IMR-90 (cell line): ENCODE data around the gene STAG2. TPM values are rescaled to one million over a fixed set of nuclear protein-coding genes. Genes with fewer than 3 reads are reported as not detected.

Source experiments
- ATAC-seq: fragments of 200-7000 bp; cut with Tn5 transposase; 2 replicates; pipeline ENCODE4 v1.9.1; 2020; ENCODE audit warnings: low read depth, mild to moderate bottlenecking, moderate library complexity
- BruUV-seq: library from RNA; stranded (reverse); fragments of 400-500 nt; replicated peaks from 2 replicates; lab custom pipeline; 2021; lab: Mats Ljungman, UMichigan
- CTCF ChIA-PET: fragments of 300-600 bp; formaldehyde crosslinking; extraction: SDS; loops from one replicate; lab custom pipeline; 2021; ENCODE audit warnings: antibody characterized with exemption; lab: Yijun Ruan, JAX
- POLR2A ChIA-PET: fragments of 300-600 bp; sonication (Branson Sonifier 250); formaldehyde crosslinking; loops from one replicate; lab custom pipeline; 2022; ENCODE audit warnings: antibody characterized with exemption; ENCODE audit not compliant: unreplicated experiment; lab: Charles Lee
- DNase-seq: peaks from one replicate; pipeline ENCODE4 v3.0.0; 2013
- H2AFZ ChIP-seq: replicated peaks from 2 replicates; pipeline ENCODE3; 2013; ENCODE audit warnings: low read length, mild to moderate bottlenecking; ENCODE audit not compliant: poor library complexity
- H2AK5ac ChIP-seq: 2 replicates; pipeline ENCODE4 v1.6.1; 2013; ENCODE audit warnings: low read depth, low read length, inconsistent platforms
- H2AK9ac ChIP-seq: replicated peaks from 2 replicates; pipeline ENCODE3; 2013; ENCODE audit warnings: mild to moderate bottlenecking, low read depth, low read length, moderate library complexity; ENCODE audit not compliant: poor library complexity
- H2BK120ac ChIP-seq: 2 replicates; pipeline ENCODE4 v1.6.1; 2013; ENCODE audit warnings: low read depth, low read length, inconsistent platforms
- H2BK15ac ChIP-seq: 3 replicates; pipeline ENCODE4 v1.6.1; 2013; ENCODE audit warnings: low read depth, low read length, inconsistent platforms
- H2BK20ac ChIP-seq: 2 replicates; pipeline ENCODE4 v1.6.1; 2013; ENCODE audit warnings: low read depth, mild to moderate bottlenecking, inconsistent platforms, low read length, moderate library complexity
- H2BK5ac ChIP-seq: 2 replicates; pipeline ENCODE4 v1.6.1; 2013; ENCODE audit warnings: mild to moderate bottlenecking, low read depth, low read length, inconsistent platforms; ENCODE audit not compliant: poor library complexity, severe bottlenecking
- H3K14ac ChIP-seq: replicated peaks from 2 replicates; pipeline ENCODE4 v1.6.1; 2013; ENCODE audit warnings: low read depth, low read length, inconsistent platforms
- H3K18ac ChIP-seq: 2 replicates; pipeline ENCODE4 v1.6.1; 2013; ENCODE audit warnings: low read depth, low read length, control low read depth
- H3K23ac ChIP-seq: 2 replicates; pipeline ENCODE4 v1.6.1; 2013; ENCODE audit warnings: low read depth, low read length, inconsistent platforms
- H3K27ac ChIP-seq: 2 replicates; pipeline ENCODE4 v1.5.1; 2013; ENCODE audit warnings: mild to moderate bottlenecking, control low read depth, low read length; ENCODE audit not compliant: insufficient read depth
- H3K27me3 ChIP-seq: 2 replicates; pipeline ENCODE4 v1.6.1; 2013; ENCODE audit warnings: low read length; ENCODE audit not compliant: control insufficient read depth, insufficient read depth
- H3K36me3 ChIP-seq: 2 replicates; pipeline ENCODE4 v1.6.1; 2013; ENCODE audit warnings: low read length, mixed read lengths; ENCODE audit not compliant: control insufficient read depth, insufficient read depth
- H3K4ac ChIP-seq: 2 replicates; pipeline ENCODE4 v1.6.1; 2013; ENCODE audit warnings: low read depth, low read length, inconsistent platforms
- H3K4me1 ChIP-seq: 2 replicates; pipeline ENCODE4 v1.6.1; 2013; ENCODE audit warnings: low read length, mixed read lengths; ENCODE audit not compliant: control insufficient read depth, insufficient read depth
- H3K4me2 ChIP-seq: 2 replicates; pipeline ENCODE4 v1.6.1; 2013; ENCODE audit warnings: low read depth, mild to moderate bottlenecking, control low read depth, low read length, moderate library complexity
- H3K4me3 ChIP-seq: 2 replicates; pipeline ENCODE4 v1.5.1; 2013; ENCODE audit warnings: low read depth, mild to moderate bottlenecking, control low read depth, low read length, moderate library complexity; ENCODE audit not compliant: insufficient read depth
- H3K56ac ChIP-seq: 2 replicates; pipeline ENCODE4 v1.6.1; 2013; ENCODE audit warnings: low read length, inconsistent platforms; ENCODE audit not compliant: insufficient read depth; ENCODE audit errors: extremely low read depth
- H3K79me1 ChIP-seq, 2 experiments: 2 replicates each; pipeline ENCODE4 v1.6.1; 2013; ENCODE audit warnings: low read length in 2 of 2, inconsistent platforms in 1 of 2, low read depth in 1 of 2
- H3K9ac ChIP-seq: 2 replicates; pipeline ENCODE4 v1.6.1; 2013; ENCODE audit warnings: low read depth, low read length, control low read depth
- H3K9me1 ChIP-seq: 2 replicates; pipeline ENCODE4 v1.6.1; 2013; ENCODE audit warnings: low read length, inconsistent platforms; ENCODE audit not compliant: insufficient read depth
- H3K9me3 ChIP-seq: 2 replicates; pipeline ENCODE4 v1.6.1; 2013; ENCODE audit warnings: low read length; ENCODE audit not compliant: control insufficient read depth, insufficient read depth
- H4K20me1 ChIP-seq: 2 replicates; pipeline ENCODE4 v1.6.1; 2013; ENCODE audit warnings: low read length, inconsistent platforms; ENCODE audit not compliant: insufficient read depth
- H4K5ac ChIP-seq: 2 replicates; pipeline ENCODE4 v1.6.1; 2013; ENCODE audit warnings: mild to moderate bottlenecking, low read depth, low read length, control low read depth
- H4K8ac ChIP-seq, 2 experiments: 2 replicates each; pipeline ENCODE4 v1.6.1; 2013; ENCODE audit warnings: low read depth in 2 of 2, low read length in 2 of 2, control low read depth in 1 of 2, inconsistent platforms in 1 of 2
- H4K91ac ChIP-seq: 2 replicates; pipeline ENCODE4 v1.6.1; 2013; ENCODE audit warnings: low read depth, low read length, inconsistent platforms; ENCODE audit not compliant: insufficient read depth
- CEBPB ChIP-seq: IDR thresholded peaks from 2 replicates; pipeline ENCODE4 v1.6.1; 2012; ENCODE audit warnings: low read depth, low read length, improper control_type of control experiment
- CTCF ChIP-seq: conservative IDR thresholded peaks from 2 replicates; pipeline ENCODE4 v1.5.1; 2012; ENCODE audit warnings: mild to moderate bottlenecking, low read depth, low read length, improper control_type of control experiment
- MAFK ChIP-seq: IDR thresholded peaks from 2 replicates; pipeline ENCODE4 v1.6.1; 2012; ENCODE audit warnings: low read depth, low read length, improper control_type of control experiment
- MAZ ChIP-seq: IDR thresholded peaks from 2 replicates; pipeline ENCODE4 v1.6.1; 2012; ENCODE audit warnings: low read depth, mild to moderate bottlenecking, low read length, improper control_type of control experiment, moderate library complexity, borderline replicate concordance
- NFE2L2 ChIP-seq: fragments of 150-350 bp; IDR thresholded peaks from 2 replicates; pipeline ENCODE4 v1.6.1; 2016; ENCODE audit warnings: low read depth, mild to moderate bottlenecking, low read length
- POLR2A ChIP-seq: IDR thresholded peaks from 2 replicates; pipeline ENCODE4 v1.6.1; 2012; ENCODE audit warnings: mild to moderate bottlenecking, low read depth, low read length
- RCOR1 ChIP-seq: IDR thresholded peaks from 2 replicates; pipeline ENCODE4 v1.6.1; 2012; ENCODE audit warnings: mild to moderate bottlenecking, low read length, improper control_type of control experiment; ENCODE audit not compliant: insufficient replicate concordance
- RFX5 ChIP-seq: IDR thresholded peaks from 2 replicates; pipeline ENCODE4 v1.8.0; 2012; ENCODE audit warnings: low read depth, mild to moderate bottlenecking, low read length, moderate library complexity
- SMC3 ChIP-seq: fragments of 150-350 bp; IDR thresholded peaks from 2 replicates; pipeline ENCODE4 v1.6.1; 2016; ENCODE audit warnings: low read depth, mild to moderate bottlenecking, antibody characterized with exemption, low read length, moderate library complexity
- WGBS, 2 experiments: methylation state at CpG; one replicate each; pipeline versions ENCODE4 v1.1.5 to v1.1.7; 2013; ENCODE audit warnings: missing lambda C conversion rate in 2 of 2; ENCODE audit not compliant: insufficient read length in 1 of 2; ENCODE audit errors: extremely low coverage in 2 of 2; 5-methylcytosine and 5-hydroxymethylcytosine counted together
- dilution Hi-C: fragments of 300-500 bp; cut with HindIII; formaldehyde crosslinking; loops from one replicate; pipeline ENCODE4 v1.14.3; 2018; ENCODE audit warnings: low sequenced_read_pairs; ENCODE audit not compliant: unreplicated experiment
- in situ Hi-C: fragments of 300-500 bp; cut with MboI; formaldehyde crosslinking; loops from 3 replicates; pipeline ENCODE4 v1.14.3; 2019; ENCODE audit warnings: low sequenced_read_pairs, inconsistent platforms, mixed read lengths
- intact Hi-C: fragments of 100-400 bp; cut with micrococcal nuclease; formaldehyde crosslinking; loops from 2 replicates; pipeline ENCODE4 v1.10.0; 2022
- polyA plus RNA-seq, 3 experiments: library from polyadenylated mRNA; depleted of rRNA; stranded (reverse); fragments of >200 nt; gene quantifications; 2 replicates each; pipeline ENCODE4 v1.2.3, GENCODE V29; 2012; ENCODE audit warnings: low replicate concordance in 1 of 3
- total RNA-seq: library from RNA; depleted of rRNA; stranded (reverse); fragments of >200 nt; gene quantifications from 2 replicates; pipeline ENCODE4 v1.2.3, GENCODE V29; 2012

Gene STAG2
- total and polyA plus RNA-seq, 2 of the 4 experiments (the other 2 are of a cell fraction), result 19.6 to 71.2 TPM

- 25% methylated on average over 4 of the region's 22 CpGs; no CpG with 5 or more reads in 1 of the 2 experiments for WGBS, 2 experiments
- intact Hi-C loops, result loop anchor here (5.0 to 10.0 kb wide), 3 partner anchors 102 to 249 kb away; no protein-coding TSS in a partner anchor
- peak; percentile 94 for DNase-seq
- in situ Hi-C loops, result no loop called here
- peak overlapping the region; percentile 70 to 72 for H4K8ac ChIP-seq
- H3K4ac ChIP-seq, result peak overlapping the region; percentile 82
- CTCF ChIA-PET, result interaction anchor here (0.8 kb wide), 1 partner anchor 55 kb away, joined by 4 read pairs; no protein-coding TSS in a partner anchor
- peak overlapping the region; percentile 31; the same call in 1 of the 2 replicates for H2AK5ac ChIP-seq
- H4K91ac ChIP-seq, result peak overlapping the region; percentile 84
- H3K14ac ChIP-seq, result peak overlapping the region; percentile 83
- peak overlapping the region; percentile 79 for H3K23ac ChIP-seq
- H2BK15ac ChIP-seq, result peak overlapping the region; percentile 31; the same call in 1 of the 3 replicates
- no peaks in the 10 kb centered on the region for H3K9me3 ChIP-seq
- H3K9me1 ChIP-seq, result no peaks in the 10 kb centered on the region
- H2BK120ac ChIP-seq, result peak overlapping the region; percentile 53; the same call in 1 of the 2 replicates
- BruUV-seq, result no TSS peak
- H2BK5ac ChIP-seq, result peak overlapping the region; percentile 94
- H4K5ac ChIP-seq, result peak overlapping the region; percentile 75
- dilution Hi-C loops, result no loop called here
- H2BK20ac ChIP-seq, result no peak overlapping the region
- H4K20me1 ChIP-seq, result peaks cover 10% of the 10 kb centered on the region
- peak overlapping the region; percentile 98 for H3K27ac ChIP-seq
- TF ChIP-seq NFE2L2 (no peak), CEBPB (peak; percentile 38; the same call in 1 of the 2 replicates), RFX5 (no peak), MAZ (peak; percentile 71; the same call in 1 of the 2 replicates), CTCF (no peak), SMC3 (no peak), RCOR1 (no peak), MAFK (peak; percentile 39; the same call in 1 of the 2 replicates), POLR2A (peak; percentile 72)
- H2AK9ac ChIP-seq, result peak overlapping the region; percentile 77
- H2AFZ ChIP-seq, result peak overlapping the region; percentile 44
- ATAC-seq, result peak; percentile 67
- H3K56ac ChIP-seq, result peak overlapping the region; percentile 72
- no peaks in the 10 kb centered on the region for H3K36me3 ChIP-seq
- peak overlapping the region; percentile 78 for H3K18ac ChIP-seq
- peak overlapping the region; percentile 87 for H3K4me2 ChIP-seq
- H3K27me3 ChIP-seq, result no peaks in the 10 kb centered on the region
- no peaks in the 10 kb centered on the region; a peak in 1 of 4 replicates for H3K79me1 ChIP-seq
- H3K9ac ChIP-seq, result peak overlapping the region; percentile 90
- POLR2A ChIA-PET, result no interaction called here
- no peaks in the 10 kb centered on the region for H3K4me1 ChIP-seq
- H3K4me3 ChIP-seq, result peak overlapping the region; percentile 89
Measured at GRCh38 chrX:123962794-123963373, 1.4 kb downstream of the STAG2 start.
